B cell (primary cell): ENCODE results near the gene VEGFB. TPM values are rescaled to one million over a fixed set of nuclear protein-coding genes. Genes with fewer than 3 reads are reported as not detected.

Experiments used
- ATAC-seq: fragments of 200-7000 bp; cut with Tn5 transposase; one replicate; pipeline ENCODE4 v1.10.0; 2021; ENCODE audit warnings: low read depth, mild to moderate bottlenecking, moderate number of reproducible peaks, moderate library complexity
- CTCF ChIA-PET: fragments of 350-600 bp; sonication (Branson Sonifier 250); formaldehyde crosslinking; loops from one replicate; lab custom pipeline; 2021; ENCODE audit warnings: antibody characterized with exemption, inconsistent platforms; lab: Charles Lee
- POLR2A ChIA-PET: fragments of 350-600 bp; sonication (Branson Sonifier 250); formaldehyde crosslinking; loops from one replicate; lab custom pipeline; 2021; ENCODE audit warnings: antibody characterized with exemption; lab: Charles Lee
- DNase-seq: peaks from one replicate; pipeline ENCODE4 v3.0.0; 2013
- H2AFZ ChIP-seq: 2 replicates; pipeline ENCODE4 v1.6.1; 2012; ENCODE audit warnings: mild to moderate bottlenecking, low read depth, low read length; ENCODE audit not compliant: insufficient read depth, poor library complexity, severe bottlenecking
- H3K27ac ChIP-seq, 2 donors: 1 replicate in 1 of 2; 2 replicates in 1 of 2; pipeline ENCODE4 v1.5.1; 2012 to 2013; ENCODE audit warnings: low read length in 2 of 2, mild to moderate bottlenecking in 2 of 2, moderate library complexity in 1 of 2
- H3K27me3 ChIP-seq, 4 experiments: fragments of 200-600 bp in 1 of 4; sonication (generic) in 1 of 4; replicated peaks in 1 of 4; 1 replicate in 2 of 4; 2 replicates in 2 of 4; pipeline versions ENCODE4 v1.6.1 to v1.7.0; 2013 to 2016; ENCODE audit warnings: low read length in 3 of 4, mild to moderate bottlenecking in 2 of 4, mixed read lengths in 1 of 4, moderate library complexity in 1 of 4; ENCODE audit not compliant: insufficient read depth in 4 of 4, control insufficient read depth in 3 of 4; ENCODE audit errors: control extremely low read depth in 1 of 4
- H3K36me3 ChIP-seq, 2 experiments: replicated peaks in 1 of 2; 1 replicate in 1 of 2; 2 replicates in 1 of 2; pipeline versions ENCODE4 v1.6.1 to v1.7.1; 2013; ENCODE audit warnings: low read length in 1 of 2; ENCODE audit not compliant: insufficient read depth in 2 of 2, control insufficient read depth in 1 of 2; ENCODE audit errors: control extremely low read depth in 1 of 2, extremely low read depth in 1 of 2
- H3K4me1 ChIP-seq, 2 donors: fragments of 200-600 bp in 1 of 2; sonication (generic) in 1 of 2; 1 replicate in 1 of 2; 2 replicates in 1 of 2; pipeline versions ENCODE4 v1.5.1 to v1.6.1; 2013 to 2017; ENCODE audit warnings: low read length in 2 of 2; ENCODE audit not compliant: control insufficient read depth in 2 of 2, insufficient read depth in 2 of 2
- H3K4me2 ChIP-seq: replicated peaks from 2 replicates; pipeline ENCODE3; 2012; ENCODE audit warnings: mild to moderate bottlenecking, low read depth, low read length; ENCODE audit not compliant: poor library complexity, severe bottlenecking
- H3K4me3 ChIP-seq, 5 experiments: fragments of 200-600 bp in 1 of 5; sonication (generic) in 1 of 5; 1 replicate in 3 of 5; 2 replicates in 2 of 5; pipeline versions ENCODE4 v1.5.1 to v1.7.0; 2011 to 2016; ENCODE audit warnings: low read length in 4 of 5, mild to moderate bottlenecking in 4 of 5, low read depth in 2 of 5, control low read depth in 1 of 5, moderate library complexity in 1 of 5; ENCODE audit not compliant: insufficient read depth in 1 of 5; ENCODE audit errors: control extremely low read depth in 1 of 5, extremely low read depth in 1 of 5
- H3K79me2 ChIP-seq: fragments of 200-600 bp; sonication (generic); one replicate; pipeline ENCODE4 v1.6.0; 2016; ENCODE audit warnings: low read length; ENCODE audit not compliant: control insufficient read depth, insufficient read depth
- H3K9ac ChIP-seq: fragments of 200-600 bp; sonication (generic); 2 replicates; pipeline ENCODE4 v1.6.1; 2017; ENCODE audit warnings: mild to moderate bottlenecking, low read length, moderate library complexity
- H3K9me3 ChIP-seq, 3 donors: one replicate each; pipeline versions ENCODE4 v1.6.1 to v1.7.1; 2013; ENCODE audit warnings: low read length in 2 of 3; ENCODE audit not compliant: control insufficient read depth in 2 of 3, insufficient read depth in 1 of 3; ENCODE audit errors: control extremely low read depth in 1 of 3
- H4K20me1 ChIP-seq: 2 replicates; pipeline ENCODE4 v1.6.0; 2012; ENCODE audit warnings: mild to moderate bottlenecking, low read length; ENCODE audit not compliant: insufficient read depth, control insufficient read depth, poor library complexity, severe bottlenecking
- H3K27ac Mint-ChIP-seq: one replicate; pipeline ENCODE4 v1.8.0; 2021; ENCODE audit warnings: mixed read lengths
- H3K27me3 Mint-ChIP-seq: one replicate; pipeline ENCODE4 v1.8.0; 2021; ENCODE audit warnings: mixed read lengths
- H3K4me1 Mint-ChIP-seq: one replicate; pipeline ENCODE4 v1.8.0; 2021; ENCODE audit warnings: mixed read lengths
- H3K4me3 Mint-ChIP-seq: one replicate; pipeline ENCODE4 v1.8.0; 2021; ENCODE audit warnings: mixed read lengths
- H3K9me3 Mint-ChIP-seq: one replicate; pipeline ENCODE4 v1.8.0; 2022; ENCODE audit warnings: mixed read lengths; ENCODE audit not compliant: insufficient read depth
- EZH2 ChIP-seq: IDR thresholded peaks from 2 replicates; pipeline ENCODE4 v1.6.1; 2012; ENCODE audit warnings: borderline replicate concordance, low read depth, mild to moderate bottlenecking, moderate library complexity, low read length; ENCODE audit not compliant: insufficient read depth, poor library complexity, severe bottlenecking
- WGBS: methylation state at CpG from one replicate; pipeline ENCODE4 v1.1.5; 2013; ENCODE audit warnings: missing lambda C conversion rate; ENCODE audit not compliant: insufficient coverage; 5-methylcytosine and 5-hydroxymethylcytosine counted together
- intact Hi-C: fragments of 100-400 bp; cut with micrococcal nuclease; formaldehyde crosslinking; loops from one replicate; pipeline ENCODE4 v1.10.0; 2022
- polyA plus RNA-seq: library from polyadenylated mRNA; depleted of rRNA; stranded (reverse); fragments of >200 nt; gene quantifications from 2 replicates; pipeline ENCODE4 v1.2.3, GENCODE V29; 2012
- total RNA-seq, 2 donors: library from RNA; stranded (reverse); fragments of 120-200 nt in 1 of 2; gene quantifications; 1 replicate in 1 of 2; 2 replicates in 1 of 2; pipeline versions ENCODE4 v1.2.3 to v1.2.4, GENCODE V29; 2013 to 2022
- TF ChIP-seq, protein P1 (sequence below): fragments of 200-600 bp; IDR thresholded peaks from one replicate; pipeline ENCODE4 v1.8.0; 2022; ENCODE audit warnings: antibody characterized with exemption, mild to moderate bottlenecking

Gene VEGFB
- total and polyA plus RNA-seq, 2 donors (not counting 1 experiment from before 2014, with no cell fraction given) = 56.4 to 152 TPM

DNA sequence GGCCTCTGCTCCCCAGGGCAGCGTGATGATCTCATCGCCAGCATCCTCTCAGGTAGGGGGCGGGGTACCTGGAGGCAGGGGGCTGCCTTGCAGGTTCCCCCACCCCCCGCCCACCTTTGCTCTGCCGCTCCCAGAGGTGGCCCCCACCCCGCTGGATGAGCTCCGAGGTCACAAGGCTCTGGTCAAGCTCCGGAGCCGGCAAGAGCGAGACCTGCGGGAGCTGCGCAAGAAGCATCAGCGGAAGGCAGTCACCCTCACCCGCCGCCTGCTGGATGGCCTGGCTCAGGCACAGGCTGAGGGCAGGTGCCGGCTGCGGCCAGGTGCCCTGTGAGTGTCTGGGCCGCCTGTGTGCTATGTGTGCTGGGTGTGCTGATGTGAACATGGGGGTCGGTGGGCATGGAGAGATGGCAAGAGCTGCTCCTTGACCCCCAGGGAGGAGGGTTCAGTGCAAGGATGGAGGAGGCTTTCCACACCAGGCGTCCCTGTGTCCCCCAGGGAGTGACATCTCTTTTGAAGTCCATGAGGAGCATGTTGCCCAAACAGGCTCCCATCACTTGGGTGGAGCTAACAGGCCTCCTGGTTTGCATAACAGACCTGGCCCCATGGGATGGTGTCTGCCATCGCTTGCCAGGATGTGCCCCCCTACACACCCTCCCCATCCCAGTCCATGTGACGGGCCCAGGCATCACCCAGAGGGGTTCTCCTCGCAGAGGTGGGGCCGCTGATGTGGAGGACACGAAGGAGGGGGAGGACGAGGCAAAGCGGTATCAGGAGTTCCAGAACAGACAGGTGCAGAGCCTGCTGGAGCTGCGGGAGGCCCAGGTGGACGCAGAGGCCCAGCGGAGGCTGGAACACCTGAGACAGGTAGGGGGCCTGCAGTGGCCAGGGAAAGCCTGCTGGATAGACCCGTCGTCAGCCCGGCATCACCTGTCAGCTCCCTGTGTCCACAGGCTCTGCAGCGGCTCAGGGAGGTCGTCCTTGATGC is 31.1 kb downstream of the VEGFB start:
- no peaks in the 10 kb centered on the region for H3K27me3 ChIP-seq
- peaks cover 0 to 3% (median 0%) of the 10 kb centered on the region in 3 donors for H3K9me3 ChIP-seq
- H3K27me3 Mint-ChIP-seq = no peaks in the 10 kb centered on the region
- H3K27ac ChIP-seq = no peak overlapping the region
- WGBS = 83% methylated on average over 35 of the region's 35 CpGs
- no peak overlapping the region for H3K4me3 Mint-ChIP-seq
- ATAC-seq (no peak), DNase-seq (no peak)
- TF ChIP-seq, protein P1, sequence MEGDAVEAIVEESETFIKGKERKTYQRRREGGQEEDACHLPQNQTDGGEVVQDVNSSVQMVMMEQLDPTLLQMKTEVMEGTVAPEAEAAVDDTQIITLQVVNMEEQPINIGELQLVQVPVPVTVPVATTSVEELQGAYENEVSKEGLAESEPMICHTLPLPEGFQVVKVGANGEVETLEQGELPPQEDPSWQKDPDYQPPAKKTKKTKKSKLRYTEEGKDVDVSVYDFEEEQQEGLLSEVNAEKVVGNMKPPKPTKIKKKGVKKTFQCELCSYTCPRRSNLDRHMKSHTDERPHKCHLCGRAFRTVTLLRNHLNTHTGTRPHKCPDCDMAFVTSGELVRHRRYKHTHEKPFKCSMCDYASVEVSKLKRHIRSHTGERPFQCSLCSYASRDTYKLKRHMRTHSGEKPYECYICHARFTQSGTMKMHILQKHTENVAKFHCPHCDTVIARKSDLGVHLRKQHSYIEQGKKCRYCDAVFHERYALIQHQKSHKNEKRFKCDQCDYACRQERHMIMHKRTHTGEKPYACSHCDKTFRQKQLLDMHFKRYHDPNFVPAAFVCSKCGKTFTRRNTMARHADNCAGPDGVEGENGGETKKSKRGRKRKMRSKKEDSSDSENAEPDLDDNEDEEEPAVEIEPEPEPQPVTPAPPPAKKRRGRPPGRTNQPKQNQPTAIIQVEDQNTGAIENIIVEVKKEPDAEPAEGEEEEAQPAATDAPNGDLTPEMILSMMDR = no peak
- no peak for TF ChIP-seq EZH2
- ChIA-PET POLR2A (interaction anchor here (1.5 kb wide), 1 partner anchor 60 kb away, joined by 5 read pairs; the partner anchor contains the start of gene FERMT3), CTCF (interaction anchor here (1.0 kb wide), 1 partner anchor 14 kb away, joined by 3 read pairs; the partner anchor contains the start of gene PLCB3)
- peaks cover 9 to 17% of the 10 kb centered on the region in 2 donors for H3K4me1 ChIP-seq
- no peaks in the 10 kb centered on the region for H3K79me2 ChIP-seq
- H3K9ac ChIP-seq = no peak overlapping the region
- no peak overlapping the region for H3K27ac Mint-ChIP-seq
- intact Hi-C loops = no loop called here
- no peaks in the 10 kb centered on the region for H3K36me3 ChIP-seq
- no peak overlapping the region for H3K4me2 ChIP-seq
- no peaks in the 10 kb centered on the region for H4K20me1 ChIP-seq
- H3K4me3 ChIP-seq = no peak overlapping the region
- H2AFZ ChIP-seq = no peak overlapping the region
- H3K4me1 Mint-ChIP-seq = peaks cover 15% of the 10 kb centered on the region
- H3K9me3 Mint-ChIP-seq = no peaks in the 10 kb centered on the region

DNA sequence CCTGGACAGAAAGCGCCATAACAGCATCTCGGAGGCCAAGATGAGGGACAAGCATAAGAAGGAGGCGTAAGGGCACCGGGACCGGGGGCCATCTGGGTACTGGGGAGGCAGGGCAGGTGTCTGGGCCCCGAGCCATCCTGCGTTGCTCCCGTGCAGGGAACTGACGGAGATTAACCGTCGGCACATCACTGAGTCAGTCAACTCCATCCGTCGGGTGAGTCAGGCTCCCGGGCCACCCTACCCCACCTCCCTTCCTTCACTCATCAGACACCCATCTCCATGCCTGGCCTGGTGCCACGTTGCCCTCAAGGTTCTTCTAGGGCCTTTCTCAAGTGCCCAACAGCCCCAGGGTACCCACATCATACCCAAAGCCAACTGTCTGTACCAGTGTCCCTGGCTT is 32.0 kb downstream of the VEGFB start:
- H3K27ac Mint-ChIP-seq = no peak overlapping the region
- no peaks in the 10 kb centered on the region for H3K9me3 Mint-ChIP-seq
- intact Hi-C loops = no loop called here
- H3K4me1 ChIP-seq = peaks cover 9 to 21% of the 10 kb centered on the region in 2 donors
- POLR2A ChIA-PET = no interaction called here
- no peak overlapping the region for H3K27ac ChIP-seq
- no peak overlapping the region for H3K4me3 ChIP-seq
- CTCF ChIA-PET = no interaction called here
- no peaks in the 10 kb centered on the region for H3K27me3 ChIP-seq
- H3K27me3 Mint-ChIP-seq = no peaks in the 10 kb centered on the region
- H3K4me3 Mint-ChIP-seq = no peak overlapping the region
- TF ChIP-seq EZH2 = no peak
- TF ChIP-seq, protein P1 = no peak
- no peaks in the 10 kb centered on the region for H3K79me2 ChIP-seq
- H4K20me1 ChIP-seq = no peaks in the 10 kb centered on the region
- H3K36me3 ChIP-seq = no peaks in the 10 kb centered on the region
- ATAC-seq (no peak), DNase-seq (no peak)
- H3K9me3 ChIP-seq = peaks cover 0 to 3% (median 0%) of the 10 kb centered on the region in 3 donors
- peaks cover 15% of the 10 kb centered on the region for H3K4me1 Mint-ChIP-seq
- H2AFZ ChIP-seq = no peak overlapping the region
- no peak overlapping the region for H3K4me2 ChIP-seq
- 94% methylated on average over 14 of the region's 15 CpGs for WGBS
- H3K9ac ChIP-seq = no peak overlapping the region
